HS-5 (cell line): Measurements from ENCODE around the gene COX14.
"Not testable (repeated sequence)": the region's sequence is repeated elsewhere in the genome, so short reads cannot be mapped to it uniquely, and the experiment has no call there.

Experiments used
- DNase-seq: peaks from one replicate; pipeline ENCODE4 v3.0.0-alpha.2; 2012; ENCODE audit warnings: low read depth

COX14 gene

GRCh38 chr12:50111693-50112455 lies at the start of gene COX14:
Gene COX14 (plus strand): TSS chr12:50112236. CDS start chr12:50120044, 7,808 bp downstream.
- DNase-seq = peak; percentile 97

GRCh38 chr12:50062728-50063460 lies 49.1 kb upstream of the COX14 start:
- DNase-seq = no peak

GRCh38 chr12:50065726-50066310 lies 46.2 kb upstream of the COX14 start:
- no peak for DNase-seq

GRCh38 chr12:50066402-50066801 lies 45.6 kb upstream of the COX14 start:
- no peak for DNase-seq

GRCh38 chr12:50069069-50069468 lies 43.0 kb upstream of the COX14 start:
- no peak for DNase-seq

GRCh38 chr12:50069539-50069938 lies 42.5 kb upstream of the COX14 start:
- DNase-seq = no peak

GRCh38 chr12:50070314-50071060 lies 41.5 kb upstream of the COX14 start:
- peak; percentile 64 for DNase-seq

GRCh38 chr12:50072198-50072907 lies 39.7 kb upstream of the COX14 start:
- DNase-seq = no peak

GRCh38 chr12:50073206-50073605 lies 38.8 kb upstream of the COX14 start:
- no peak for DNase-seq

- no peak for DNase-seq
These were observed 38.3 kb upstream of the COX14 start for GRCh38 chr12:50073712-50074111.

GRCh38 chr12:50074936-50075807 lies 36.9 kb upstream of the COX14 start:
- DNase-seq = no peak

- DNase-seq = no peak
These were observed 36.2 kb upstream of the COX14 start for GRCh38 chr12:50075808-50076170.

GRCh38 chr12:50077099-50077498 lies 34.9 kb upstream of the COX14 start:
- no peak for DNase-seq

GRCh38 chr12:50078281-50078680 lies 33.8 kb upstream of the COX14 start:
- DNase-seq = no peak

GRCh38 chr12:50079771-50080170 lies 32.3 kb upstream of the COX14 start:
- DNase-seq = no peak

GRCh38 chr12:50081096-50081808 lies 30.8 kb upstream of the COX14 start:
- no peak for DNase-seq

GRCh38 chr12:50082644-50083043 lies 29.4 kb upstream of the COX14 start:
- no peak for DNase-seq

- no peak for DNase-seq
These were observed 28.7 kb upstream of the COX14 start for GRCh38 chr12:50083301-50083700.

- DNase-seq = not testable (repeated sequence)
These were observed 27.6 kb upstream of the COX14 start for GRCh38 chr12:50084409-50084774.
